Small intestine (tissue), 7 donors: Measurements from ENCODE around the gene TRMO. TPM values are rescaled to one million over a fixed set of nuclear protein-coding genes. Genes with fewer than 3 reads are reported as not detected.

ENCODE experiments used
- DNase-seq, 2 donors: peaks; one replicate each; pipeline versions ENCODE4 v3.0.0 to v3.0.0-alpha.2; 2013
- FAIRE-seq: peaks from 2 replicates; lab custom pipeline; 2012; peaks lifted over from hg19 to GRCh38; lab: Jason Lieb, UNC
- H3K27ac ChIP-seq, 3 donors: one replicate each; pipeline ENCODE4 v1.5.1; 2013; ENCODE audit warnings: low read length in 2 of 3, mild to moderate bottlenecking in 2 of 3, control low read depth in 1 of 3, inconsistent platforms in 1 of 3, low read depth in 1 of 3, moderate library complexity in 1 of 3
- H3K27me3 ChIP-seq, 3 donors: one replicate each; pipeline ENCODE4 v1.6.1; 2013; ENCODE audit warnings: low read length in 3 of 3, inconsistent platforms in 1 of 3; ENCODE audit not compliant: control insufficient read depth in 3 of 3, insufficient read depth in 3 of 3
- H3K36me3 ChIP-seq, 3 donors: one replicate each; pipeline ENCODE4 v1.6.1; 2013; ENCODE audit warnings: low read length in 3 of 3, inconsistent platforms in 1 of 3, low read depth in 1 of 3, mild to moderate bottlenecking in 1 of 3, moderate library complexity in 1 of 3; ENCODE audit not compliant: control insufficient read depth in 3 of 3, insufficient read depth in 2 of 3
- H3K4me1 ChIP-seq, 3 donors: one replicate each; pipeline ENCODE4 v1.6.1; 2013; ENCODE audit warnings: low read length in 2 of 3, inconsistent platforms in 1 of 3, low read depth in 1 of 3, mild to moderate bottlenecking in 1 of 3, moderate library complexity in 1 of 3; ENCODE audit not compliant: control insufficient read depth in 3 of 3, insufficient read depth in 2 of 3
- H3K4me3 ChIP-seq, 3 donors: one replicate each; pipeline ENCODE4 v1.5.1; 2013; ENCODE audit warnings: low read length in 3 of 3, control low read depth in 1 of 3, inconsistent platforms in 1 of 3, low read depth in 1 of 3, mild to moderate bottlenecking in 1 of 3, moderate library complexity in 1 of 3
- H3K9me3 ChIP-seq, 2 donors: one replicate each; pipeline ENCODE4 v1.6.1; 2013; ENCODE audit warnings: low read depth in 1 of 2, low read length in 1 of 2; ENCODE audit not compliant: control insufficient read depth in 2 of 2, insufficient read depth in 1 of 2
- WGBS, 3 donors: extraction: QIAGEN DNeasy Blood & Tissue Kit; methylation state at CpG; one replicate each; pipeline ENCODE4 v1.1.7; 2013; 5-methylcytosine and 5-hydroxymethylcytosine counted together
- polyA plus RNA-seq, 4 donors: library from polyadenylated mRNA; stranded (reverse) in 3 of 4; unstranded in 1 of 4; fragments of 200-250 nt in 3 of 4; fragments of 120-200 nt in 1 of 4; gene quantifications; one replicate each; pipeline versions ENCODE4 v1.2.1 to v1.2.3, GENCODE V29; 2013
- donor health status: healthy with polysubstance abuse.
- donor health status: control.
- donor health status: control.
- donor health status: Bipolar disorder and iron deficiency.
- donor health status: healthy.

TRMO gene
- polyA plus RNA-seq, 4 donors, result 6.2 to 21.7 (median 10.0) TPM

- WGBS, 3 donors, result 77 to 90% (median 84%) methylated on average over 12 of the region's 12 CpGs
- H3K36me3 ChIP-seq, result peaks cover 7 to 46% (median 14%) of the 10 kb centered on the region in 3 donors
- DNase-seq, result no peak
- peaks cover 0 to 2% (median 0%) of the 10 kb centered on the region in 3 donors for H3K4me1 ChIP-seq
- H3K4me3 ChIP-seq, result no peak overlapping the region
- FAIRE-seq, result no peak
- H3K27ac ChIP-seq, result peak overlapping the region in 1 of 3 donors; percentile 62
- H3K27me3 ChIP-seq, result no peaks in the 10 kb centered on the region
- H3K9me3 ChIP-seq, result no peaks in the 10 kb centered on the region
These were observed 16.0 kb downstream of the TRMO start for GRCh38 chr9:97906236-97906831.

GRCh38 chr9:97905228-97905627 is 17.1 kb downstream of the TRMO start:
- Histone ChIP-seq H3K36me3 (peaks cover 4 to 41% (median 7%) of the 10 kb centered on the region in 3 donors), H3K27me3 (no peaks in the 10 kb centered on the region), H3K27ac (no peak overlapping the region), H3K4me1 (peaks cover 0 to 2% (median 0%) of the 10 kb centered on the region in 3 donors), H3K4me3 (no peak overlapping the region), H3K9me3 (no peaks in the 10 kb centered on the region)
- FAIRE-seq, result no peak
- DNase-seq, result peak in 1 of 2 donors; percentile 25
- 72 to 91% (median 74%) methylated on average over 2 of the region's 2 CpGs for WGBS, 3 donors

GRCh38 chr9:97904725-97905124 is 17.6 kb downstream of the TRMO start:
- no peak overlapping the region for H3K27ac ChIP-seq
- H3K9me3 ChIP-seq, result no peaks in the 10 kb centered on the region
- DNase-seq (peak in 1 of 2 donors; percentile 13), FAIRE-seq (no peak)
- peaks cover 2 to 40% (median 7%) of the 10 kb centered on the region in 3 donors for H3K36me3 ChIP-seq
- H3K4me3 ChIP-seq, result no peak overlapping the region
- WGBS, 3 donors, result 87 to 91% (median 89%) methylated on average over 9 of the region's 9 CpGs
- peaks cover 0 to 2% (median 0%) of the 10 kb centered on the region in 3 donors for H3K4me1 ChIP-seq
- no peaks in the 10 kb centered on the region for H3K27me3 ChIP-seq

DNA sequence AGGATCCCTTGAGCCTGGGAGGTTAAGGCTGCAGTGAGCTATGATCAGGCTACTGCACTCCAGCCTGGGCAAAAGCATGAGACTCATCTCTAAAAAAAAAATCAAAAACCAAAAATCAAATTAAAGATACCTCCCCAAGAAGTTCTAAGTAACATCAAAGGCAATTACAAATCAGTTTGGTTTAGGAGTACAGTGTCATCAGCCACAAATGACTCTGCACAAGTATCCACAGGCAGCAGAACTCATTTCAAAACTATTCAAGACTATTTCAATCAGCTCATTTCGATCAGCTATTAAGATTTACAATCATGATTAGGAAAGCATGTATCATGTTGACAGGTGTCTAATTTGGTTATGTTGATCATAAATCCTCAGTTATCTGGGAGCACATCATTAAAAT is 19.1 kb downstream of the TRMO start:
- H3K27ac ChIP-seq, result no peak overlapping the region
- peaks cover 2 to 33% (median 3%) of the 10 kb centered on the region in 3 donors for H3K36me3 ChIP-seq
- DNase-seq (no peak), FAIRE-seq (no peak)
- no peak overlapping the region for H3K4me3 ChIP-seq
- H3K9me3 ChIP-seq, result no peaks in the 10 kb centered on the region
- peaks cover 0 to 2% (median 0%) of the 10 kb centered on the region in 3 donors for H3K4me1 ChIP-seq
- H3K27me3 ChIP-seq, result no peaks in the 10 kb centered on the region
- WGBS, 3 donors, result 32 to 54% (median 32%) methylated on average over 1 of the region's 1 CpG

DNA sequence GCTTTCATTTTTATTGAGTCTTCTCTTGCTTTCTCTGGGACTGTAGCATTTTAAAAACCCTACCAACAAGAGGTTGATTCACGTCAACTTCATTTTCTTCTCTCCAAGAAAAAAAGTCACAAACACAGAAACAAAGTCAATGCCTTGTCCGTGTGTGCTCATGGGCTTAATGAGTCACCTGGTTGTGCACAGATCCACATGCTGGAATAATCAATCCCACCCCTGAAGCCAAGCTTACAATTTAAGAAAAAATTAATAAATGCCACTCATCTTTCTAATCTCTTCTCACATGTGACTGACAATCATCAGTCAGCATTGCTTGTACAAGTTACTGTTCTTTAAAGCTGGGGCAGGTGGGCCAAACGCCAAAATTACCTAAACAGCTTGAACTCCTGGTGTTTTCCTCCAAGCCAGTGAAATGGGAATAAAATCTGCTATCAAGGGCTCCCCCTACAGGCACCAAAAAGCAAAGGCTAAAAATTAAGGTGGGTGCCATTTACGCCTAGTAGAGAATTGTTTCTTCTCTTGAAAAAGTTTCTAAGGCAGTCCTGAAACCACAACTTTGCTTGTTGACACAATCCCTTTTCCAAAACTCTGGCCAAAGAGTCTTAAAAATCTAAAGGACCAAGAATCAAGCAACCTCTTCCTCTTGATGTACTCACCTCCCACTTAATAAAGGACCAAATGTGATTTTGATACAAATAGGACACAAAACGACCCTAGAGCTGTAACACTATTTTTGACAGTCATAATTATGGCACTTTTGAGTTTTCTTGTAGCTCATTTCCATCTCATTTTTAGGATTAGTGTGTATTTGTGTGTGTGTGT is 21.3 kb downstream of the TRMO start:
- Histone ChIP-seq H3K9me3 (no peaks in the 10 kb centered on the region), H3K4me3 (no peak overlapping the region), H3K4me1 (no peaks in the 10 kb centered on the region), H3K27ac (no peak overlapping the region), H3K27me3 (no peaks in the 10 kb centered on the region), H3K36me3 (peaks cover 2 to 21% (median 3%) of the 10 kb centered on the region in 3 donors)
- FAIRE-seq (no peak), DNase-seq (peak; percentile 49 to 50)
- WGBS, 3 donors, result 37 to 49% (median 41%) methylated on average over 5 of the region's 5 CpGs

DNA sequence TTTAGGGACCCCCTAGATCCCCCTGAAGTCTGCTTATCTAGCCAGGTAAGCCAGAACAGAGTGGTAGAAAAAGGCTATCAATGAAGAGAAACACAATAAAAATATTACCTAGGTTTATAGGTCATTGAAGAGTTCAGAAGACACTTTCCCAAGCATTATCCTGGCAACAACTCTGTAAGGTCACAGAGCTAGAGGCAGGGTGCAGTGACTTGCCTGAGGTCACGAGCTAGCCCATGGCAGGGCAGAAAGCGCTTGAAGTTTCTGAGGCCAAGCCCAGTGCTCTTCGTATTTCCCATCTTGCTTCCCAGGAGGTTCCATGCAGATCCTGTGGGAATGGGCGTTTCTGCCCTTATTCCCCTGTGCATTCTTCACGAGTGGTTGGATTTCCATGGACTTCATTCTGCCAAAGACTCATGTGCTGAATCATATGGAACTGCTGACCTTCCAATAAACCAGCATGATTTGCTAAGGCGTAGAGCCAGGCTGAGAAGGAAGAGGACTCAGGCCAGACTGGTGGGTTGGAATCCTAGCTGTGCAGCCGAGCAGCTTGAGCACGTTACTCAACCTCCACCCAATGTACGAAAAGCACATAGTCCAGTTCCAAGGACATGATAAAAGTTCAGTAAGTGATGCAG is 22.1 kb downstream of the TRMO start:
- FAIRE-seq (no peak), DNase-seq (peak in 1 of 2 donors; percentile 20)
- WGBS, 3 donors, result 88 to 91% (median 90%) methylated on average over 9 of the region's 9 CpGs
- H3K9me3 ChIP-seq, result no peaks in the 10 kb centered on the region
- no peak overlapping the region for H3K4me3 ChIP-seq
- no peaks in the 10 kb centered on the region for H3K27me3 ChIP-seq
- H3K36me3 ChIP-seq, result peaks cover 2 to 22% (median 3%) of the 10 kb centered on the region in 3 donors
- no peaks in the 10 kb centered on the region for H3K4me1 ChIP-seq
- H3K27ac ChIP-seq, result no peak overlapping the region

GRCh38 chr9:97895695-97896332 is 26.5 kb downstream of the TRMO start:
- Histone ChIP-seq H3K4me3 (no peak overlapping the region), H3K27ac (no peak overlapping the region), H3K27me3 (no peaks in the 10 kb centered on the region), H3K4me1 (no peaks in the 10 kb centered on the region), H3K9me3 (no peaks in the 10 kb centered on the region), H3K36me3 (peaks cover 0 to 14% (median 0%) of the 10 kb centered on the region in 3 donors)
- 84 to 88% (median 88%) methylated on average over 6 of the region's 6 CpGs for WGBS, 3 donors
- no peak for FAIRE-seq
- no peak for DNase-seq

DNA sequence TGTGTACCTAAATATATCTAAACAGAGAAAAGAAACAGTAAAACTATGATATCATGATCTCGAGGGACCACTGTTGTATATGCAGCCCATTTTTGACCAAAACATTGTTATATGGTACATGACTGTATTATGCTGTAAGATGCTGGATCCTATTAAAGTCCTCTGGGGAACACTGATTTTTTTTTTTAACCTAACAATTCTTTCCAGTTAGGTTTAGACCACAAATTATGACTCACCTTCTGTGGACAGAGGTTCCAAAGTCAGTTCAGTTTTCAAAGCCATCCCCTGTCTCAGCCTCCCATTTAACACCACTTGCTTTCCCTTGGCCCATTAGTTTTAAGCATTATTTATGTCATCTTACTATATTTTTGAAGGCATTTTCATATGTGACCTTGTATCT is 27.1 kb downstream of the TRMO start:
- H3K4me1 ChIP-seq, result no peaks in the 10 kb centered on the region
- WGBS, 3 donors, result 82 to 94% (median 90%) methylated on average over 1 of the region's 1 CpG
- no peaks in the 10 kb centered on the region for H3K27me3 ChIP-seq
- H3K9me3 ChIP-seq, result no peaks in the 10 kb centered on the region
- DNase-seq (no peak), FAIRE-seq (no peak)
- H3K36me3 ChIP-seq, result peaks cover 0 to 11% (median 0%) of the 10 kb centered on the region in 3 donors
- no peak overlapping the region for H3K4me3 ChIP-seq
- H3K27ac ChIP-seq, result no peak overlapping the region
